GM21737 (cell line): ENCODE data around the gene C14orf180.

Experiments
- ATAC-seq: cut with Tn5 transposase; IDR thresholded peaks from one replicate; pipeline ENCODE4 v1.9.1; 2021; ENCODE audit warnings: mild to moderate bottlenecking, moderate library complexity; ENCODE audit not compliant: unreplicated experiment

The C14orf180 gene

GRCh38 chr14:104549536-104550339 lies 29.8 kb upstream of the C14orf180 start:
- no peak for ATAC-seq

GRCh38 chr14:104550340-104550860 lies 29.2 kb upstream of the C14orf180 start:
- ATAC-seq, result no peak

GRCh38 chr14:104550861-104551728 lies 28.5 kb upstream of the C14orf180 start:
- no peak for ATAC-seq

- no peak for ATAC-seq
Measured at GRCh38 chr14:104551851-104552737, 27.5 kb upstream of the C14orf180 start.

GRCh38 chr14:104552738-104553125 lies 26.8 kb upstream of the C14orf180 start:
- ATAC-seq, result no peak

- no peak for ATAC-seq
Measured at GRCh38 chr14:104553166-104554087, 26.1 kb upstream of the C14orf180 start.

GRCh38 chr14:104554088-104554607 lies 25.4 kb upstream of the C14orf180 start:
- no peak for ATAC-seq

GRCh38 chr14:104554608-104555429 lies 24.7 kb upstream of the C14orf180 start:
- no peak for ATAC-seq

- ATAC-seq, result no peak
Measured at GRCh38 chr14:104555430-104556255, 23.9 kb upstream of the C14orf180 start.

- no peak for ATAC-seq
Measured at GRCh38 chr14:104556256-104557021, 23.1 kb upstream of the C14orf180 start.

- ATAC-seq, result no peak
Measured at GRCh38 chr14:104557086-104557485, 22.5 kb upstream of the C14orf180 start.

- ATAC-seq, result no peak
Measured at GRCh38 chr14:104557766-104558165, 21.8 kb upstream of the C14orf180 start.

GRCh38 chr14:104558231-104559027 lies 21.1 kb upstream of the C14orf180 start:
- no peak for ATAC-seq

- no peak for ATAC-seq
Measured at GRCh38 chr14:104559028-104559803, 20.3 kb upstream of the C14orf180 start.

- no peak for ATAC-seq
Measured at GRCh38 chr14:104559804-104560585, 19.6 kb upstream of the C14orf180 start.
